Stimulated activated naive CD8-positive, alpha-beta T cell treated with anti-CD3 and anti-CD28 coated beads, Interleukin-15, Interleukin-2, amounts not matched to agents 100 ng/mL and 50 ng/mL, for 24 hours (primary cell): ENCODE measurements around the gene PTCH1.

Experiments used
- H3K27ac Mint-ChIP-seq: one replicate; pipeline ENCODE4 v1.8.0; 2021; ENCODE audit warnings: mild to moderate bottlenecking, mixed read lengths
- H3K27me3 Mint-ChIP-seq: one replicate; pipeline ENCODE4 v1.8.0; 2021; ENCODE audit warnings: mixed read lengths
- H3K36me3 Mint-ChIP-seq: one replicate; pipeline ENCODE4 v1.8.0; 2021; ENCODE audit warnings: low read depth, mixed read lengths
- H3K4me1 Mint-ChIP-seq: one replicate; pipeline ENCODE4 v1.8.0; 2021; ENCODE audit warnings: low read depth, mixed read lengths
- H3K4me3 Mint-ChIP-seq: one replicate; pipeline ENCODE4 v1.8.0; 2021; ENCODE audit warnings: mild to moderate bottlenecking, mixed read lengths
- H3K9me3 Mint-ChIP-seq: one replicate; pipeline ENCODE4 v1.8.0; 2021; ENCODE audit warnings: mixed read lengths

The PTCH1 gene

DNA sequence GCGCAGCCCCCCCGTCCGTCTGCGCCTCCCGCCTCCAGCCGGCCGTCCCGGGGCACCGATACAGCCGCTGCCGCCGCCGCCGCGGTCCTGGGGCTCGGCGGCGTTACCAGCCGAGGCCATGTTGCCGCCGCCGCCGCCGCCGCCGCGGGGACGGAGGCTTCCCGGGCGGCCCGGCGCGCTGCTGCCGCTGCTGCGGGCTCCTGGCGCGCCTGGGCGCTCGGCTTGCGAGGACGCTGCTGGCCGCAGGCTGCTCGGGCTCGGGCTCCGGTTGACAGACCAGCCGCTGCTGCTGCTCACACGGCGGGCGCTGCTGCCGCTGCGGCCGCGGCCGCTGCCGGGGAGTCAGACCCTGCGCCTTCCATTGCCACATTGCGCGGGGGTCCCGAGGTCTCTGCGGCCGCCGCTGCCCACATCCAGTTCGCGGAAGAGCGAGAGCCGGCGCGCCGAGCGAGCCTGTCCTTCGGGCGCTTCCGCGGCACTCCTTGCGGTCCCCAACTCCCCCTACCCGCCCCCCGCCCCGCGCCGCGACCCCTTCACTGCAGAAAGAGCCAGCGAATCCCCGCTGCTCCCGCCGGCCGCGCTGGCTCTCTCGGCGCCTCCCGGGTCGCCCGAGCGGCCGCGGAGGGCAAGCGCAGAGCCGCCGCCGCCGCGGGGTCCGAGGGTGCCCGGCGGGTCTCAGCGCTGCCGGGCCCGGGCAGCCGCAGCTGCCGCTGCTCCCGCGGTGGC, 8.4 kb downstream of the PTCH1 start:
- H3K36me3 Mint-ChIP-seq, result peaks cover 11% of the 10 kb centered on the region
- H3K4me3 Mint-ChIP-seq, result peak overlapping the region; percentile 95
- peaks cover 31% of the 10 kb centered on the region for H3K27me3 Mint-ChIP-seq
- peaks cover 4% of the 10 kb centered on the region for H3K9me3 Mint-ChIP-seq
- peaks cover 49% of the 10 kb centered on the region for H3K4me1 Mint-ChIP-seq
- H3K27ac Mint-ChIP-seq, result no peak overlapping the region

DNA sequence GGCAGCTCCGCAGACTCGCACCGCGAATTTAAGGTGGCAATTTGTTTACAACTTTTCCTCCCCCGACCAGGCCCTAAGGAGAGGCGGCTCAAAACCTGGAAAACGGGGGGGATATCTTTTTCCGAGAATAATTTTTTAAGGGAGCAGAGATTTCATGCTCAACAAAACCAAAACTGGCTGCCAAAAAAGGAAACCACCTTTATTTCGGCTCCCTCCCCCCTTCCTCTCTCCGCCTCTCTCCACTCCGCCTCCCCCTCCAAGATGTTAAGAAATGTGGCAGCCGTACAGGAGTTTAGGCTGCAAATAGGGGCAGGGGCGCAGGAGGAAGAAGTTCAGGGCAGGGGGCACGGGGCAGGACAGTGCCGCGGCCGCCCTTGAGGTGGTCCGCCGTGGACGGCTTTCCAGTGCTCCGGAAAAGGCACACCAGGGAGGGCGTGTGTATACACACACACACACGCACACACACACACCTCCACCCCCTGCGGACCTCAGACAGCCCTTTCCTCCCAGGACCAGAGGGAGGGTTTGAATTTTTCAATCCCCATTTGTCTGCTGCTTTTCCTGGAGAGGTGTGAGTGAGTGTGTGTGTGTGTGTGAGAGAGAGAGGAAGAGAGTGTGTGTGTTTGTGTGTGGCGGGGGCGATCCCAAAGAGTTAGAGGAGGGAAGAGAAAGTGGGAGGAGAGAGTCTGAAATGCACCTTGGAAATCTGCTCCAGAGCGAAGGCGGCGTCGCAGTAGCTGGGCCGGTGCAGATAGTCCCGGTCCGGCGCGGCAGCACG, 9.1 kb downstream of the PTCH1 start:
- peaks cover 48% of the 10 kb centered on the region for H3K4me1 Mint-ChIP-seq
- peak overlapping the region; percentile 95 for H3K4me3 Mint-ChIP-seq
- H3K9me3 Mint-ChIP-seq, result no peaks in the 10 kb centered on the region
- peaks cover 29% of the 10 kb centered on the region for H3K27me3 Mint-ChIP-seq
- H3K36me3 Mint-ChIP-seq, result peaks cover 4% of the 10 kb centered on the region
- H3K27ac Mint-ChIP-seq, result peak overlapping the region; percentile 69

DNA sequence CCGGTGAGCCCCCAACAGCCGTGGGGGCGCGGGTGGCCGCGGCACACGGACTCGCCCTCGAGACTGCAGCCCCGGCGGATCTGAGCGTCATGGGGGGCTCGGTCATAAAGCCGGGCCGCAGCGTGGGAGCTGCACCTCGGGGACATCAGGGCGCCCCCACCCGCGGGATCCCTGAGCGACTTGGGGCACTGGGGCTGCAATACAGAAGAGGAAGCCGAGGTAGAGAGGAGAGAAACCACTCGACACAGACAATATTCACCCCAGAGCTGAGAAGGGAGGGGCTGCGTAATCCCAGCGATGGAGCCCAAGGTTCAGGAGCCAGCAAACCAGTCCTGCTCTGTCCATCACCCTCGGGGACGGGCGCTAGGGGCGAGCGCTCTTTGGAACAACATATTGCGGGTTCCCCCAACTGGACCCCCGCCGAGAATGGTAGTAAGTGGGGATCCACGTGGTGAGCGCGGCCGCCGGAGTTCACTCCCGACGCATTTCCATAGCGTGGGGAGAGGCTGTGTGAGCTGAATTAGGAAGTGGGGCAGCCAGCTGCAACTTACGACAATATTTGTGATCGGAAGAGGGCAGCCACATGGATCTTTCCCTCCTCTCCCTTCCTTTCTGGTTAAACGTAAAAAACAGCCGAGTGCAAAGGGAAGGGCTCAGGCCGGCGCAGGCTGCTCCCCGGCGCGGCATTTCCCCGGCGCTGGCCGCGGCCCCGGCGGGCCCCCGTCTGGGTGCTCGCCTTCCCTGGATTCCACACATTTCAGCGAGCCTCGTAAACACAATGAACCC, 9.9 kb downstream of the PTCH1 start:
- peak overlapping the region; percentile 95 for H3K4me3 Mint-ChIP-seq
- peaks cover 40% of the 10 kb centered on the region for H3K4me1 Mint-ChIP-seq
- H3K27me3 Mint-ChIP-seq, result peaks cover 22% of the 10 kb centered on the region
- no peaks in the 10 kb centered on the region for H3K36me3 Mint-ChIP-seq
- H3K27ac Mint-ChIP-seq, result peak overlapping the region; percentile 65
- H3K9me3 Mint-ChIP-seq, result no peaks in the 10 kb centered on the region

DNA sequence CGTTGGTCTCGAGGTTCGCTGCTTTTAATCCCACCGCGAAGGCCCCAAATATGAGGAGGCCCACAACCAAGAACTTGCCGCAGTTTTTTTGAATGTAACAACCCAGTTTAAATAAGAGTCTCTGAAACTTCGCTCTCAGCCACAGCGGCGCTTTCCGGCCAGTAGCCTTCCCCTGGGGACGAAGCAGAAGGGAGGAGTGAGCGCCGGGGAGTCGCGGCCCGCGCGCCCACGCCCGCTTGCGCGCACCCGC, 10.4 kb downstream of the PTCH1 start:
- Mint-ChIP-seq H3K27me3 (peaks cover 21% of the 10 kb centered on the region), H3K4me1 (peaks cover 35% of the 10 kb centered on the region)

DNA sequence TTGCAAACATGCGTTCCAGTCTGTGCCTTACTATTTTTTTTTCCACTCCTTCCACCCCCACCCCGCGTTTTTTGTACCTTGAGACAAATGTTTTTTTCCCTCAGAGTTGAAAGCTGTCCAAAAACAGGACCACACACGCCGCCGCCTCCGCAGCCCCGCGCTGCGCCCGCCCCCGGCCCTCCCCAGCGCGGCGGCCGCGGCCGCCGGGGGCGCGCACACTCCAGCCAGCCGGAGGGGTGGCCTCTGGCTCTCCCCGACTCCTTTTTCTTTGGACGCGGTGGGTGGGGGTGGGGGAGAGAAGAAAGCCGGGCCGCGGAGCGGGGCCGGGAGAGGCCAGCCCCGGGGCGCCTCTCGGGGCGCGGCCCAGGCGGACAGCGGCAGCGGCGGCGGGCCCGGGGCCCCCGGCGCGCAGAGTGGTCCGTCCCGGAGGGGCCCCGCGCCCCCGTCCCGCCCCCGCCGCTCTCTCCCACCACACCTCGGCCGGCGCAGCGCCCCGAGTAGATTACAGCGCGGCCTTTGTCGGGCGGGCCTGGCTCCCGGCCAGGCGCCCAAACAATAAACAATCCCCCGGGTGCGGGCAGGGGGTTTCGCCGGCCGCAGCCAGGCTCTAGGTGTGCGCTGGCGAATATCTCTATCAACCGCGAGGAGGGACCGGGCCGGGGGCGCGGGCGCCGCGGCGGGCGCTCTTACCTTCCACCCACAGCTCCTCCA, 10.9 kb downstream of the PTCH1 start:
- peaks cover 21% of the 10 kb centered on the region for H3K27me3 Mint-ChIP-seq
- peaks cover 34% of the 10 kb centered on the region for H3K4me1 Mint-ChIP-seq
- H3K4me3 Mint-ChIP-seq, result peak overlapping the region; percentile 95

More for the DNA sequence above, 10.4 kb downstream of the PTCH1 start:
- no peaks in the 10 kb centered on the region for H3K36me3 Mint-ChIP-seq
- no peak overlapping the region for H3K27ac Mint-ChIP-seq
- H3K4me3 Mint-ChIP-seq, result peak overlapping the region; percentile 95
- H3K9me3 Mint-ChIP-seq, result no peaks in the 10 kb centered on the region

DNA sequence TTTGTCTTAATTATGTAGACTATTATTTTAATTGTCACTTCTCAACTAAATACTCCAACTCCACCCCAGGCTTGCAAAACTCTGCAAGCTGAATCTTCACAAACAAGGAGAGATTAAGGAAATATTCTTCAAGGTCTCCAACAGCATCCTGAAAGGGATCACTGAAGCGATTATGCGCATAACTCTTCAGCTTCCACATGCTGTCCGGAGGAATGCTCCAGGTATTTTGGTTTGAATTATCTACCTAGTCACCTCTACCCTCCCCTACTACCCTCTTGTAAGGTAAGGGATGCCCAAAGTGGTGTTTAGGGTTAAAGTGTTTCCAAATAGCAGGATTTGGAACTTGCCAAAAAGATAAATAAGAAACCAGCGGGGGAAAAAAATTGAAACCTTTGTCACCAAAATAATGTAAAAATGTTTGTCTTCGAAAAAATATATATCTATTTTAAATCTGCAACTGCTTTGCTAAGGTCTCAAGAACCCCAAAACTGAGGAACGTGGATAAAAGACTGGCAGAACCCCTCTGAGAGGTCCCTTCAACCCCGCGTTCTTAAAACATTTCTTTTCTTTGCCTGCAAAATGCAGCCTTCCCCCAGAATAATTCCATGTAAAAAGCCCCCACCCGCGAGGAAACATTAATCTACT, 11.6 kb downstream of the PTCH1 start:
- Mint-ChIP-seq H3K4me3 (peak overlapping the region; percentile 83), H3K4me1 (peaks cover 34% of the 10 kb centered on the region), H3K27me3 (peaks cover 21% of the 10 kb centered on the region), H3K36me3 (no peaks in the 10 kb centered on the region), H3K9me3 (no peaks in the 10 kb centered on the region), H3K27ac (peak overlapping the region; percentile 66)

More for the DNA sequence above, 10.9 kb downstream of the PTCH1 start:
- Mint-ChIP-seq H3K36me3 (no peaks in the 10 kb centered on the region), H3K9me3 (no peaks in the 10 kb centered on the region), H3K27ac (peak overlapping the region; percentile 66)

DNA sequence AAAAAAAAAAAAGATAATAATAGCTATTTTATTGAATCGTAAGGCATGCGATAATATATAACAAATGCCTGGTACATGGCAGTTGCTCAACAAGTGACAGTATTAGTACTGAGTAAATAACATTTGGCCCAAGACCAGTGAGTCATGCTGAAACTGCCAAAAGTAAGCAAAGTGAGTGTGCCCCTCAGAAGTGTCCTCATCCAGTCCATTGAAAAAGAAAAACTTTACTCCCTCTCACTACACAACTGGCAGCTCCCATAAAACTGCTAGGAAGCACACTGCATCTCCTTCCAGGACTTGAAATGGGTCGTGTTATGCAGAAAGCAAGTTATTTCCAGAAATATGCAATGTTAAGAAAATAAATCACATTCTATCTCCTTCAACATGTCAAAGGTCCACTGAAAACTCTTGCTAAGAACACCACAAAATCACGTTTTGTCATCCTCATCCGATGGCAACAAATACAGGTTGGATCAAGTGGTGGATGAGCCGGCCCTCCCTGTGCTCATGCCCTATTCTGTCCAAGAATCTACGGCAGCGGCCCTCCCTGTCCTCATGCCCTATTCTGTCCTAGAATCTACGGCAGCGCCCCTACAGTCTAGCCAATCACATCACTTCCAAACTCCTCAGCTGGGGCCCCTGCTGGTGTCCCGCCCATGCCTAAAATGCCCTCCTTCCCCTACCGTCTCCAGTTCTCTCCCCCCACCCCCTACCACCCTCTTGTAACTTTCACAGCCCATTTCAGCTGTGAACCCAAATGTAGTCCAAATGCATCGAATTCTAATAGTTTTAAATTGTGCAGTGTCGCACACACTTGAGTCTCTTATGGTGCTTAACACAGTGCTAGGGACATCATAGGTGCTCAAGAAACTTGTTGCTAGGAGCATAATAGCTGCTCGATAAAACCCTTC, 12.5 kb downstream of the PTCH1 start:
- Mint-ChIP-seq H3K27ac (no peak overlapping the region), H3K27me3 (peaks cover 18% of the 10 kb centered on the region), H3K4me3 (peak overlapping the region; percentile 30), H3K9me3 (no peaks in the 10 kb centered on the region), H3K4me1 (peaks cover 26% of the 10 kb centered on the region), H3K36me3 (no peaks in the 10 kb centered on the region)

DNA sequence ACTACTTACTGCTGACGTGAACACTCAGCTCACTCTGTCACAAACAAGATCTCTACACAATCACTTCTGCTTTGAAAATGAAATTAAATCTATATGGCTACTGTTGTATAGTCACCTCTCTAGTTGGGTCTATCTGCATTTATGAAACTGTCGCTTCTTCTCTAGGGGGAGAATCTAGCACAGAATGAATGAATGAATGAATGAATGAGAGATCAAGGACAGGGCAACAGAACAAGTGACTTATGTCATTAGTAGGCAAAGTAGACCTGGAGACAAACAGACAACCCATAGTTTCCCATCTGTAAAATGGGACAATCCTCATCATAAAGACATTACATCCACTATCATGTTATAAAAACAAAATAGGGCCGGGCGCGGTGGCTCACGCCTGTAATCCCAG, 13.4 kb downstream of the PTCH1 start:
- Mint-ChIP-seq H3K36me3 (no peaks in the 10 kb centered on the region), H3K27ac (no peak overlapping the region), H3K27me3 (peaks cover 17% of the 10 kb centered on the region), H3K9me3 (no peaks in the 10 kb centered on the region), H3K4me3 (no peak overlapping the region), H3K4me1 (peaks cover 32% of the 10 kb centered on the region)

DNA sequence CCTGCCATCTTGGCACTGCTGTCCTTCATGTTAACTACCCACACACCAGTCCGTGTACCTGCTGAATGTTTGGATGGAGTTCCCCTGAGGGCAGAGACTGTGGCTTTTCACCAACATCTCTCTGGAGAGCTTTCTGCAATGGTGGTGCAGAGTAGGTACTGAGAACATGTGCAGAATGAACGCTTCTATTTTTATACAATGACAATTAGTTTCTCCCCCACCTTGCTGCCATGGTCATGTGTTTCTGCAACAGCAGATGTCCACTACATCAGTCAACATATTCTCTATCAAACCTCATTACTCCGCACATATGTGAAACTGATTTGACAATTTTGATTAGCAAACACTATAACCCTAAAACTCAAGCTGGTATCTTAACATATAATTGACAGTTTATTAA, 14.5 kb downstream of the PTCH1 start:
- H3K27me3 Mint-ChIP-seq, result peaks cover 17% of the 10 kb centered on the region
- no peaks in the 10 kb centered on the region for H3K9me3 Mint-ChIP-seq
- H3K27ac Mint-ChIP-seq, result no peak overlapping the region
- no peaks in the 10 kb centered on the region for H3K36me3 Mint-ChIP-seq
- H3K4me3 Mint-ChIP-seq, result no peak overlapping the region
- peaks cover 40% of the 10 kb centered on the region for H3K4me1 Mint-ChIP-seq

DNA sequence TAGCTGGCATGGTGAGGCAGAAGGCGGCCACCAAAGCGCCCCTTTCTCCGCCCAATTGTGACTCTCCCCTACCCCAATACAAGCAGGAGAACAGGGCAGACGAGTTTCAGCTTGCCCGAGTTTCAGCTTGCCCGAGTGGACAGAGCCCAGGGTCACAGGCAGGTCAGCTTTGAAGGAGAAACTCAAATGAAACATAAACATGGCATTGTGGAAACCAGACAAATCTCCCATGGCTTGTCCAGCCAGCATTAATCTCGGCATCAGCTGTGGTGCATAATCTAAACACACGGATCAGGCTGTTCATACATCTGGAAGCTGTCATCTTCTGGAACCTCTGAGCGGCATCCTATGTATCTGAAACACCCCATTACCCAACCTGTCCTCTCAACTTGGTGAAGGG, 16.9 kb downstream of the PTCH1 start:
- Mint-ChIP-seq H3K4me3 (no peak overlapping the region), H3K27ac (no peak overlapping the region), H3K9me3 (no peaks in the 10 kb centered on the region), H3K27me3 (peaks cover 10% of the 10 kb centered on the region), H3K36me3 (no peaks in the 10 kb centered on the region), H3K4me1 (peaks cover 51% of the 10 kb centered on the region)

DNA sequence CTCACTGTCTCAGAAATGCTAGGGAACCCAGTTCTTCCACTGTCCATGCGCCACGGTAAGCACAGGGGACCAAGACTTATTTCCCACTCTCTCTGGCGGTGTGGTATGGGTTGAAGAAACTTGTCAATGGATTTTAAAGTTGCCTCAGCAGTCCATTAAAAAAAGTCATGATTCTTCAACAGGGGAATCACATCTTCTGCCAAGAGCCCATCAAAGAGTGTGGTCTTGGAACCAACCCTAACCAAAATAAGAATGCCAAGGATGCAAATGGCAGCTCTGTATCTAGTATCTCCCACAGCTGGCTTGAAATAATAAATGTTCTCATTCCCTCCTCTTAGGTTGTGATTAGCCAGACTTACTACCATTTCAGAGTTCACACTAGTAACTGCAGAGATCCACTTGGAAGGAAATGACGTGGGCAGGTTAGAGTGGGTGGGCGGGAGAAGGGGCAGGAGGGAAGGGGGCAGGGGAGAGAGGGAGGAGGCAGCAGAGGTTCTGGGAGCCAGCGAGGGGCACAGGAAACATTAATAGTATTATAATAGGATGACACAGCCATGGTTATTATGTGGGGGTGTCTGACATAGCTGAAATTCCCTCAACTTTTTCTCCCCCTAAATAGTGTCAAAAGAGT, 17.6 kb downstream of the PTCH1 start:
- peaks cover 53% of the 10 kb centered on the region for H3K4me1 Mint-ChIP-seq
- no peaks in the 10 kb centered on the region for H3K9me3 Mint-ChIP-seq
- no peak overlapping the region for H3K4me3 Mint-ChIP-seq
- no peak overlapping the region for H3K27ac Mint-ChIP-seq
- H3K36me3 Mint-ChIP-seq, result no peaks in the 10 kb centered on the region
- peaks cover 7% of the 10 kb centered on the region for H3K27me3 Mint-ChIP-seq

DNA sequence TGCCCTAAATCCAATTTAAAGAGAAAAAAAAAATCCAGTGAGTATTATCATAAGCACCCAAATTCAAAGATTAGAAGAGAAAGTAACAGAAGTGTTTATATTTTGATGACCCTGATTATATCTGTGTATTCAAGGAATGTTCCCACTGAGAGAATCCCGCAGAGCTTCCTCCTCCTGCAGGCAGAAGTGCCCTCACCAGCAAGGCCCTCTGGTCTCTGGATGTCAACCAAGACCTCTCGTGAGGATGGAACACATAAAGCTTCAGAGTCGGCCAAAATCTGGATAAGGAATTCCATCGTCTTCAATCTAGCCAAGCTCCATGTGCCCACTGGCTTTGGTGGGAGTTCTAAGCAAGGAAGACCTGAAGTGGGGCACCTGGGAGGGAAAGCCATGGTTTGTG, 18.1 kb downstream of the PTCH1 start:
- Mint-ChIP-seq H3K36me3 (no peaks in the 10 kb centered on the region), H3K27ac (no peak overlapping the region), H3K4me1 (peaks cover 55% of the 10 kb centered on the region), H3K27me3 (peaks cover 5% of the 10 kb centered on the region), H3K4me3 (no peak overlapping the region), H3K9me3 (no peaks in the 10 kb centered on the region)

DNA sequence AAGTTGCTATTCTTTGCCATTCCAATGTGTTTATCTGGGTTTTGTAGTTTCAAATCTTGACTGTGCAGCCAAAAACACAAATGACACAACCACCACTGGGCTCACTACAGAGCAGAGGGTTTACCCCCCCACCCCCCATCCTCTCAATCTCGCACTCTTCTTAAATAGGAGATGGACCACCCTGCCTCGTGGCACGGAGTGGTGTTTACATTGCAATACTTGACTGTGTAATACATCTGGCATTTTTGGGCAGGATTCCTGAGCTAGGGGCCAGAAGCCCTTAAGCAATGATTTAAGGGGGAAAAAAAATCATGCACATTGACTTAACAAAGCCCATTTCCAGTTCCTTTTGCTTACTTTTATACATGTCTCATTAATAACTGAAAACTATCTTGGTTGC, 19.0 kb downstream of the PTCH1 start:
- Mint-ChIP-seq H3K27me3 (no peaks in the 10 kb centered on the region), H3K4me1 (peaks cover 59% of the 10 kb centered on the region), H3K4me3 (peak overlapping the region; percentile 6), H3K36me3 (no peaks in the 10 kb centered on the region), H3K27ac (no peak overlapping the region), H3K9me3 (no peaks in the 10 kb centered on the region)
